CD14-positive monocyte (primary cell): ENCODE results near the gene LRRC8E. TPM values are rescaled to one million over a fixed set of nuclear protein-coding genes. Genes with fewer than 3 reads are reported as not detected.

Experiments used
- DNase-seq, 3 donors: peaks; one replicate each; pipeline ENCODE4 v3.0.0-alpha.2; 2011 to 2022
- H2AFZ ChIP-seq: 2 replicates; pipeline ENCODE4 v1.6.0; 2012; ENCODE audit warnings: mild to moderate bottlenecking, low read depth, low read length, inconsistent platforms; ENCODE audit not compliant: insufficient read depth, poor library complexity, severe bottlenecking
- H3K27ac ChIP-seq, 2 donors: 1 replicate in 1 of 2; 2 replicates in 1 of 2; pipeline ENCODE4 v1.5.1; 2012 to 2013; ENCODE audit warnings: low read length in 2 of 2, control low read depth in 1 of 2, inconsistent platforms in 1 of 2, low read depth in 1 of 2, mild to moderate bottlenecking in 1 of 2
- H3K27me3 ChIP-seq, 2 donors: one replicate each; pipeline versions ENCODE4 v1.6.0 to v1.6.1; 2011 to 2013; ENCODE audit warnings: low read length in 2 of 2; ENCODE audit not compliant: control insufficient read depth in 2 of 2, insufficient read depth in 2 of 2
- H3K36me3 ChIP-seq, 2 donors: replicated peaks in 1 of 2; 1 replicate in 1 of 2; 2 replicates in 1 of 2; pipeline versions ENCODE4 v1.5.1 to v1.6.1; 2012 to 2013; ENCODE audit warnings: low read length in 2 of 2, control low read depth in 1 of 2, inconsistent platforms in 1 of 2, mild to moderate bottlenecking in 1 of 2; ENCODE audit not compliant: insufficient read depth in 2 of 2, control insufficient read depth in 1 of 2
- H3K4me1 ChIP-seq, 2 donors: 1 replicate in 1 of 2; 2 replicates in 1 of 2; pipeline versions ENCODE4 v1.5.1 to v1.6.1; 2012 to 2013; ENCODE audit warnings: low read length in 2 of 2, control low read depth in 1 of 2, inconsistent platforms in 1 of 2, mild to moderate bottlenecking in 1 of 2, moderate library complexity in 1 of 2; ENCODE audit not compliant: insufficient read depth in 2 of 2, control insufficient read depth in 1 of 2
- H3K4me2 ChIP-seq: replicated peaks from 2 replicates; pipeline ENCODE3; 2012; ENCODE audit warnings: low read length, moderate library complexity, mild to moderate bottlenecking; ENCODE audit not compliant: poor library complexity, severe bottlenecking; ENCODE audit errors: extremely low read depth
- H3K4me3 ChIP-seq, 3 experiments: fragments of 200-600 bp in 1 of 3; sonication (generic) in 1 of 3; replicated peaks in 1 of 3; 1 replicate in 2 of 3; 2 replicates in 1 of 3; pipeline ENCODE4 v1.5.1; 2011 to 2013; ENCODE audit warnings: low read length in 3 of 3, mild to moderate bottlenecking in 3 of 3, control low read depth in 2 of 3, low read depth in 2 of 3, inconsistent platforms in 1 of 3, moderate library complexity in 1 of 3
- H3K79me2 ChIP-seq: 2 replicates; pipeline ENCODE4 v1.6.0; 2012; ENCODE audit warnings: mild to moderate bottlenecking, control low read depth, inconsistent platforms, low read length, moderate library complexity; ENCODE audit not compliant: insufficient read depth
- H3K9ac ChIP-seq: 2 replicates; pipeline ENCODE4 v1.6.0; 2017; ENCODE audit warnings: low read length, mild to moderate bottlenecking; ENCODE audit not compliant: insufficient read depth, poor library complexity, severe bottlenecking
- H3K9me3 ChIP-seq, 2 donors: replicated peaks in 1 of 2; 1 replicate in 1 of 2; 2 replicates in 1 of 2; pipeline versions ENCODE4 v1.5.1 to v1.6.1; 2012 to 2013; ENCODE audit warnings: low read length in 2 of 2, control low read depth in 1 of 2; ENCODE audit not compliant: control insufficient read depth in 1 of 2, insufficient read depth in 1 of 2
- H4K20me1 ChIP-seq: 2 replicates; pipeline ENCODE4 v1.6.0; 2012; ENCODE audit warnings: mild to moderate bottlenecking, low read length, control low read depth, moderate library complexity; ENCODE audit not compliant: insufficient read depth
- H3K27ac Mint-ChIP-seq, 7 donors: one replicate each; pipeline ENCODE4 v1.8.0; 2020; ENCODE audit warnings: mild to moderate bottlenecking in 7 of 7, mixed read lengths in 7 of 7, moderate library complexity in 6 of 7, inconsistent platforms in 2 of 7
- H3K27me3 Mint-ChIP-seq, 3 donors: one replicate each; pipeline ENCODE4 v1.8.0; 2021 to 2022; ENCODE audit warnings: low read depth in 3 of 3, mild to moderate bottlenecking in 3 of 3, mixed read lengths in 3 of 3, moderate library complexity in 3 of 3, inconsistent platforms in 1 of 3
- H3K36me3 Mint-ChIP-seq, 2 donors: one replicate each; pipeline ENCODE4 v1.8.0; 2020; ENCODE audit warnings: mixed read lengths in 2 of 2, inconsistent platforms in 1 of 2, mild to moderate bottlenecking in 1 of 2
- H3K4me1 Mint-ChIP-seq: one replicate; pipeline ENCODE4 v1.8.0; 2020; ENCODE audit warnings: mild to moderate bottlenecking, mixed read lengths
- H3K4me3 Mint-ChIP-seq, 2 donors: one replicate each; pipeline ENCODE4 v1.8.0; 2020; ENCODE audit warnings: mild to moderate bottlenecking in 2 of 2, mixed read lengths in 2 of 2, moderate library complexity in 1 of 2
- H3K9me3 Mint-ChIP-seq, 7 donors: one replicate each; pipeline ENCODE4 v1.8.0; 2020 to 2022; ENCODE audit warnings: mixed read lengths in 7 of 7, mild to moderate bottlenecking in 6 of 7, moderate library complexity in 6 of 7, inconsistent platforms in 2 of 7
- CTCF ChIP-seq: fragments of 200-600 bp; IDR thresholded peaks from one replicate; pipeline ENCODE4 v1.8.0; 2022; ENCODE audit warnings: antibody characterized with exemption, mild to moderate bottlenecking
- WGBS: methylation state at CpG from one replicate; pipeline ENCODE4 v1.1.5; 2013; ENCODE audit warnings: missing lambda C conversion rate; ENCODE audit not compliant: insufficient coverage; 5-methylcytosine and 5-hydroxymethylcytosine counted together
- intact Hi-C, 2 donors: fragments of 100-400 bp; cut with micrococcal nuclease; formaldehyde crosslinking; loops; one replicate each; pipeline versions ENCODE4 v1.15.0 to v1.15.1; 2023
- polyA plus RNA-seq, 3 donors: library from polyadenylated mRNA; depleted of rRNA in 1 of 3; unstranded in 2 of 3; stranded (reverse) in 1 of 3; fragments of 300-500 nt in 2 of 3; fragments of >200 nt in 1 of 3; fragmentation: Illumina TruSeq in 2 of 3; gene quantifications; 1 replicate in 2 of 3; 2 replicates in 1 of 3; pipeline ENCODE4 v1.2.3, GENCODE V29; 2012 to 2021

The LRRC8E gene
- polyA plus RNA-seq, 3 donors, result not detected

- Histone ChIP-seq H4K20me1 (no peaks in the 10 kb centered on the region), H3K4me1 (peaks cover 37 to 49% of the 10 kb centered on the region in 2 donors), H3K79me2 (no peaks in the 10 kb centered on the region), H3K27me3 (peaks cover 33 to 67% of the 10 kb centered on the region in 2 donors), H3K4me3 (peak overlapping the region in 1 of 3 experiments; percentile 68), H3K27ac (no peak overlapping the region), H3K4me2 (peak overlapping the region; percentile 75), H2AFZ (no peak overlapping the region), H3K36me3 (no peaks in the 10 kb centered on the region), H3K9me3 (peaks cover 3 to 19% of the 10 kb centered on the region in 2 donors), H3K9ac (no peak overlapping the region)
- WGBS, result 28% methylated on average over 10 of the region's 11 CpGs
- H3K4me1 Mint-ChIP-seq, result peaks cover 28% of the 10 kb centered on the region
- intact Hi-C loops, result loop anchor here in 1 of 2 donors (5.0 kb wide), 1 partner anchor 51 kb away; the partner anchor contains the start of gene SNAPC2
- no peak for TF ChIP-seq CTCF
- H3K36me3 Mint-ChIP-seq, result peaks cover 0 to 8% of the 10 kb centered on the region in 2 donors
- H3K4me3 Mint-ChIP-seq, result peak overlapping the region in 1 of 2 donors; percentile 88
- peak in 1 of 3 donors; percentile 24 for DNase-seq
- H3K9me3 Mint-ChIP-seq, result peaks cover 3 to 45% (median 11%) of the 10 kb centered on the region in 7 donors
- peaks cover 66 to 81% (median 73%) of the 10 kb centered on the region in 3 donors for H3K27me3 Mint-ChIP-seq
- H3K27ac Mint-ChIP-seq, result peak overlapping the region in 3 of 7 donors; percentile 5 to 53 (median 26)
Observed at GRCh38 chr19:7870571-7871436, 17.5 kb upstream of the LRRC8E start.

- Mint-ChIP-seq H3K27me3 (peaks cover 66 to 81% (median 73%) of the 10 kb centered on the region in 3 donors), H3K36me3 (peaks cover 0 to 8% of the 10 kb centered on the region in 2 donors), H3K27ac (peak overlapping the region in 6 of 7 donors; percentile 26 to 85 (median 68)), H3K4me3 (peak overlapping the region; percentile 69 to 88), H3K9me3 (peaks cover 3 to 44% (median 13%) of the 10 kb centered on the region in 7 donors), H3K4me1 (peaks cover 28% of the 10 kb centered on the region)
- no peak for TF ChIP-seq CTCF
- intact Hi-C loops, result loop anchor here in 1 of 2 donors (5.0 kb wide), 1 partner anchor 51 kb away; the partner anchor contains the start of gene SNAPC2
- Histone ChIP-seq H3K27ac (no peak overlapping the region), H3K9me3 (peaks cover 3 to 19% of the 10 kb centered on the region in 2 donors), H3K4me2 (peak overlapping the region; percentile 75), H3K27me3 (peaks cover 31 to 66% of the 10 kb centered on the region in 2 donors), H3K4me1 (peaks cover 37 to 49% of the 10 kb centered on the region in 2 donors), H3K4me3 (peak overlapping the region in 1 of 3 experiments; percentile 68), H4K20me1 (no peaks in the 10 kb centered on the region), H3K36me3 (no peaks in the 10 kb centered on the region), H2AFZ (peak overlapping the region; percentile 62), H3K79me2 (no peaks in the 10 kb centered on the region), H3K9ac (no peak overlapping the region)
- WGBS, result 5% methylated on average over 32 of the region's 33 CpGs
- DNase-seq, result peak; percentile 49 to 69 (median 50)
Observed at GRCh38 chr19:7871437-7872305, 16.6 kb upstream of the LRRC8E start.
